NOMO-1 (cell line): ENCODE data around the gene ALOXE3.
"Not testable (repeated sequence)": the region's sequence is repeated elsewhere in the genome, so short reads cannot be mapped to it uniquely, and the experiment has no call there.

Experiments used
- DNase-seq, 2 experiments: peaks; one replicate each; lab custom pipeline; 2025; ENCODE audit not compliant: unreplicated experiment in 2 of 2; lab: John Stamatoyannopoulos, UW

Gene ALOXE3

DNA sequence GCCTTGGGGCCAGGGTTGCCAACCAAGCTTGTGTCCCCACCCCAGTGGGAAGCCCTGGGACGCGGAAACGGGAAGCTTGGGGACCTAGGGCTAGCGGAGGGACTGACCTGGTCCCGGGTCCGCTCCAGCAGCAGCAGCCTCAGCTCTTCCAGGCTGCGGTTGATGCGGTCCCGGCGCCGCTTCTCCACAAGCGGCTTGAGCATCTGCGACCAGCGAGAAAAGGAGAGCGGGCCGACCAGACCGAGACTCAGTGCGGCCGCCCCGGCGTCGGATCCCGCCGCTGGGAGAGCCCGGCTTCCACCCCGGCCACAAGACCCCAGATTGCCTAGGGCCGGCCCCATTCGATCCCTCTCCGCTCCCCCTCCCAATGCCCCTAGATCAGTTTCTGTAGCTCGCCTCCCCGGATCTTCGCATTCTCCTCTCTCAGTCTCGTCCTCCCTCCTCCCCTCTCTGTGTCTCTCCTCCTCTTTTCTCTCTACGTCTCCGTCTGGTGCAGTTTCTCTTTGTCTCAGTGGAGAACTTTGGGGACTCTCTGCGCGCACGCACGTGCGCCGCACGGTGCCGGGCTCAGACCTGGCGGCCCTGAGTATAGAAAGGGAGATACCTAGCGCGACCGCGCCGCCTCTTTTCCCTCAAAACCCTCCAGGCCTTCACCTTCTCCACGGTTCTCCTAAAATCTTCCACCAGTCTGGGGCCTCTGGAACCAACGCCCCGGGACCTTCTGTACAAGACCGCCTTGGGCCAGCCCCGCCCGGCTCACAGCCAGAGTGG is 4.8 kb upstream of the ALOXE3 start:
- no peak for DNase-seq

- DNase-seq: no peak
Observed at GRCh38 chr17:8122422-8122923, 4.2 kb upstream of the ALOXE3 start.

- peak; percentile 32 to 52 for DNase-seq
Observed at GRCh38 chr17:8121681-8122421, 3.5 kb upstream of the ALOXE3 start.

GRCh38 chr17:8121407-8121680 is 3.0 kb upstream of the ALOXE3 start:
- no peak for DNase-seq

GRCh38 chr17:8120520-8121406 is 2.4 kb upstream of the ALOXE3 start:
- DNase-seq: peak; percentile 53 to 69

- peak; percentile 75 to 80 for DNase-seq
Observed at GRCh38 chr17:8119581-8120519, 1.5 kb upstream of the ALOXE3 start.

DNA sequence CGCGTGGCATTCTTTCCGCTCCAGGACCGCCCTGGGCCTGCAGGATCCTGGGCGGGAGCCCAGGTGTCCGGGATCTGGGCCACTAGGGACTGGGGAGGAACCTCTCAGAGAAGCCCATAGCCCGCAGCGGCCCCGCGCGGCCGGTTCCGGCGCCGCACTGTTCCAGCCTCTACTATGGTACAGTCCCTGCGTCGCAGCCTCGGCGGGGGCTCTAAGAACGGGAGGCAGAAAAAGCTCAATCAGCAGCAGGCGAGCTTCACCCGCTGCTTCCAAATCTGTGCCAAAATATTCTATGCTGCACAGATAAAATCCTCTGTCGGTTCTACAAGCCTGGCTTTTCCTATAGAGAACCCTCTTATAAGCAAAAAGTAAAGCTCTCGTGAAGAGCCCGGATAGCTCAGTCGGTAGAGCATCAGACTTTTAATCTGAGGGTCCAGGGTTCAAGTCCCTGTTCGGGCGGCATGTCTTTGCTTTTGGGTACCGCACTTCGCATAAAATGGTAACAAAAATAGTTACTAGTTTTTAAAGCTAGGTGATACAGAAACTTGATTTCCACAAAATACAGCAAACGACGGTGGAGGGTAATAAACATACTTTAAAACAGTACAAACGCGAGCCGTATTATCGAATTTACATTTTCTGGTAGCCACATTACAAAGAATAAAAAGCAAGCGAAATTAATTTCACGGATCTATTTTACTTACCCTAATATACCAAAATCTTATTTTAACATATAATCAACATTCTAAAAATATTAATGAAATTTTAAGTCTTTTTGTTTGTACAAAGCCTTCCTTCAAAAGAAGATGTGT is 661 bp upstream of the ALOXE3 start:
- peak; percentile 78 to 83 for DNase-seq

DNA sequence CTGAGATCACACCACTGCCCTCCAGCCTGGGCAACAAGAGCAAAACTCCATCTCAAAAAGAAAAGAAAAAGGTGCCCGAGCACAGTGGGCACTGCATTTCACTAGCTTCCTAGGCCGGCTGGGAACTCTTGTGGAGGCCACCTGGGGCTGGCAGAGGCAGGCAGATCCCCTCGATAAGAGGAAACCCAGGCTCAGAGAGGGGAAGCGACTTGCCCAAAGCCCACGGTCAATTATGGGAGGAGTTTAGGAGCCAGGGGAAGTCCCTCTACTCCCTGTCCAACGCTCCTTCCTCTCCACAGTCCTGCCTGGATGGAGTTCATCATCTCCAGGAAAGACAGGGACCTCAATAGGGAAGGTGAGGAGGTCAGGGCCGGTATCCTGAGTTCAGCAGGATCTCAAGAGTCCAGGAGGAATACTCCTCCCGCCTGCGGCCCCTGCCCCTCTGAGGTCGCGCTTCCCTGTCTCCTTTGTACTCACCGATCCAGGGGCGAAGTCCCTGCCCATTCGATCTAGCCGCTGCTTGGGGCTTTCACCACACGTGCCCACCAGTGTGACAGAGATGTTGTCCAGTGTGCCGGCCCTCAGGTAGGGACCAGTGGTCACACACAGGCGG is 841 bp downstream of the ALOXE3 start:
- no peak for DNase-seq

GRCh38 chr17:8116776-8117175 is 1.5 kb downstream of the ALOXE3 start:
- DNase-seq: no peak

GRCh38 chr17:8110907-8111306 is 7.4 kb downstream of the ALOXE3 start:
- no peak for DNase-seq

DNA sequence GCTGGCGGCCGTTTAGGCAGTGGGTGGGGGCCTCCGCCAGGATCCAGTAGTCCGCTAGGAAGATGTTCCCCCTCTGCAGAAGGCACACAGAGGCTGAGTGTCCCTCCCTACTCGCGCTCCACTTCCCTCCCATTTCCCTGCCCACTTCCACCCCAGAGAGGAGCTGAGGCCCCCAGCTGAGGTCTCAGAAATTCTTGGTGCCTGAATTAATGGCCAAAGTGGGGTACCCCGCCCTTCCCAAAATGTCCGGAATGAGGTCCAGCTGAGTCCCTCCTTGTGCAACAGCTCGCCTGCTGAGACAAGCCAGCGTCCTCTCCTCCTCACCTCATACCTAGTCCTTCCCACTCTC is 7.9 kb downstream of the ALOXE3 start:
- DNase-seq: no peak

- DNase-seq: peak; percentile 26 to 38
Observed at GRCh38 chr17:8109661-8110455, 8.5 kb downstream of the ALOXE3 start.

GRCh38 chr17:8108972-8109660 is 9.2 kb downstream of the ALOXE3 start:
- no peak for DNase-seq

DNA sequence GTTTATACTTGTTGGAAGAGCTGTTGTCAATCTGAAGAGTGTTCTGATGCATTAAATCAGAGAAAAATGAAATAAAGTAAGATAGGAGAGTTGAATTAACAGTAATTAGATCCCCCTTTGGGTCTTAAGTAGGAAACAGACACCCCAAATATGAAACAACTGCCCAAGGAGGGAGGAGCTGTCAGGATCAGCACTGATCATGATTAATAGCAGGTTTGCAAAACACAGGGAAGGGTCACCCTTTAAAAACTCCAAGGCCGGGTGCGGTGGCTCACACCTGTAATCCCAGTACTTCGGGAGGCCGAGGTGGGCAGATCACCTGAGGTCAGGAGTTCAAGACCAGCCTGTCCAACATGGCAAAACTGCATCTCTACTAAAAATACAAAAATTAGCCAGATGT is 11.3 kb downstream of the ALOXE3 start:
- not testable (repeated sequence) for DNase-seq

- DNase-seq: no peak
Observed at GRCh38 chr17:8105957-8106398, 12.3 kb downstream of the ALOXE3 start.

- no peak for DNase-seq
Observed at GRCh38 chr17:8104911-8105310, 13.4 kb downstream of the ALOXE3 start.

GRCh38 chr17:8103549-8103948 is 14.8 kb downstream of the ALOXE3 start:
- no peak for DNase-seq

DNA sequence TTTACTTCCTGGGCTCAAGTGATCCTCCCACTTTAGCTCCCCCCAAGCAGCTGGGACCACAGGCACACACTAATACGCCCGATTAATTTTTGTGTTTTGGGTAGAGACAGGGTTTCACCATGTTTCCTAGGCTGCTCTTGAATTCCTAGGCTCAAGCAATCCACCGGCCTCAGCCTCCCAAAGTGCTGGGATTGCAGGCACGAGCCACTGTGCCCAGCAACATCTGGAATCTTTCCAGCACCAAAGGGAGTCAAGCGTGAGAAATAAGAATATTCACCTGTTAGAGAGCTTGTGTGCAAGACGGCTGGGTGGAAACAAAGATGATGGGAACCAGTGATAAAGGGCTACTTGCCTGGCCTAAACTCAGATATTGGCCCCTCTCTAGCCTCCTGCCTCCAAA is 16.6 kb downstream of the ALOXE3 start:
- no peak for DNase-seq
